ENCODE results near the gene AUNIP.
A peak's percentile ranks its signal among the peaks of the same experiment; 100 is the strongest.

AUNIP gene

DNA sequence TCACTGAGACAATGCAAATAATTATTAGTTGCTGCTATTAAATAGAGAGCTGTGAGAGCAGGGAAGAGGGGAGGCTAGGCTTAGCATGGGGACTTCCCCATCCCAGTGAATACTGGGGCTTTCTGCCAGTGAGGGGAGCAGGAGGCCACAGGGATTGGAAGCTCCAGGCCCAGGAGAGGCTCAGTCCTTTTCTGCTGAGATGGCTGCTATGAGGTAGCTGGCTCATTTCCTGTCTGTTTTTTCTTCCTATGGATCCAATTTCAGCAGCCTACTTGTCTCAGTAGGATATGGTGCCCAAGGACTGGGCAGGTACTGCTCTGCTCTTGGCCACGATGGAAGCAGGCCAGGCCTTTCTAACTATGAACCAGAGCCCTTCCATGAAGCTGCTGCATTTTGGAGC, 37.0 kb upstream of the AUNIP start:
- Histone ChIP-seq H3K36me3 (ENCODE audit: control insufficient read depth in 2 of 2, insufficient read depth in 1 of 2, low read length in 2 of 2) (peaks cover 13 to 56% of the 10 kb centered on the region in 2 experiments), H3K27ac (ENCODE audit: extremely low read depth, low read depth, low read length) (no peak overlapping the region), H3K9me3 (ENCODE audit: control insufficient read depth, insufficient read depth, low read depth, low read length) (no peaks in the 10 kb centered on the region), H3K4me1 (ENCODE audit: control insufficient read depth, insufficient read depth, low read length) (no peaks in the 10 kb centered on the region), H3K4me3 (ENCODE audit: low read depth, low read length) (no peak overlapping the region)
- TF ChIP-seq ZNF394 (tag by site-specific recombination; IDR thresholded peaks at IDR 0.05; ENCODE audit: borderline replicate concordance) (no peak; the same call in 1 of the 2 replicates), ZNF366 (tag by site-specific recombination; conservative IDR thresholded peaks at IDR 0.05) (peak; percentile 37; the same call in 1 of the 2 replicates), MZF1 (tag by site-specific recombination; IDR thresholded peaks at IDR 0.05; ENCODE audit: borderline replicate concordance) (0 out of 2 replicates have a peak, but pooled peaks have one; percentile 45), ZNF175 (tag by site-specific recombination; IDR thresholded peaks at IDR 0.05) (no peak), ZBTB21 (tag by site-specific recombination; IDR thresholded peaks at IDR 0.05) (no peak), GLI4 (tag by site-specific recombination; IDR thresholded peaks at IDR 0.05) (no peak), ZNF211 (tag by site-specific recombination; IDR thresholded peaks at IDR 0.05; ENCODE audit: low read depth) (no peak), ZNF549 (tag by site-specific recombination; IDR thresholded peaks at IDR 0.05) (no peak), ZNF266 (tag by site-specific recombination; IDR thresholded peaks at IDR 0.05; ENCODE audit: low read depth) (no peak), ZNF660 (tag by site-specific recombination; IDR thresholded peaks at IDR 0.05) (no peak), ZBTB7A (tag by site-specific recombination; IDR thresholded peaks at IDR 0.05; ENCODE audit: low read depth) (no peak), ZNF529 (tag by site-specific recombination; IDR thresholded peaks at IDR 0.05; ENCODE audit: insufficient replicate concordance) (no peak), ZSCAN23 (tag by site-specific recombination; IDR thresholded peaks at IDR 0.05) (no peak), ZNF335 (tag by site-specific recombination; conservative IDR thresholded peaks at IDR 0.05) (0 out of 2 replicates have a peak, but pooled peaks have one; percentile 23), EGR2 (tag by site-specific recombination; IDR thresholded peaks at IDR 0.05; ENCODE audit: low read depth) (no peak), ZNF514 (tag by site-specific recombination; IDR thresholded peaks at IDR 0.05) (no peak), REPIN1 (tag by site-specific recombination; IDR thresholded peaks at IDR 0.05; ENCODE audit: low read depth) (no peak), ZNF350 (tag by site-specific recombination; IDR thresholded peaks at IDR 0.05) (no peak), ZBTB8A (tag by site-specific recombination; IDR thresholded peaks at IDR 0.05) (no peak), GLIS2 (tag by site-specific recombination; IDR thresholded peaks at IDR 0.05) (no peak), ZNF777 (tag by site-specific recombination; IDR thresholded peaks at IDR 0.05; ENCODE audit: borderline replicate concordance) (no peak), ZNF132 (tag by site-specific recombination; IDR thresholded peaks at IDR 0.05; ENCODE audit: borderline replicate concordance) (no peak), SETDB1 (IDR thresholded peaks at IDR 0.05; ENCODE audit: insufficient read length, low read length) (no peak), ZBTB17 (tag by site-specific recombination; IDR thresholded peaks at IDR 0.05) (no peak), ZNF555 (tag by site-specific recombination; conservative IDR thresholded peaks at IDR 0.05) (no peak), ZNF202 (tag by site-specific recombination; IDR thresholded peaks at IDR 0.05; ENCODE audit: borderline replicate concordance) (no peak)
- TF ChIP-seq, protein P1, sequence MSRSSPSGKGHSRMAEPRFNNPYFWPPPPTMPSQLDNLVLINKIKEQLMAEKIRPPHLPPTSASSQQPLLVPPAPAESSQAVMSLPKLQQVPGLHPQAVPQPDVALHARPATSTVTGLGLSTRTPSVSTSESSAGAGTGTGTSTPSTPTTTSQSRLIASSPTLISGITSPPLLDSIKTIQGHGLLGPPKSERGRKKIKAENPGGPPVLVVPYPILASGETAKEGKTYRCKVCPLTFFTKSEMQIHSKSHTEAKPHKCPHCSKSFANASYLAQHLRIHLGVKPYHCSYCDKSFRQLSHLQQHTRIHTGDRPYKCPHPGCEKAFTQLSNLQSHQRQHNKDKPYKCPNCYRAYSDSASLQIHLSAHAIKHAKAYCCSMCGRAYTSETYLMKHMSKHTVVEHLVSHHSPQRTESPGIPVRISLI (tag by site-specific recombination; IDR thresholded peaks at IDR 0.05) = peak; percentile 65; the same call in 1 of the 2 replicates
- TF ChIP-seq, protein P2, sequence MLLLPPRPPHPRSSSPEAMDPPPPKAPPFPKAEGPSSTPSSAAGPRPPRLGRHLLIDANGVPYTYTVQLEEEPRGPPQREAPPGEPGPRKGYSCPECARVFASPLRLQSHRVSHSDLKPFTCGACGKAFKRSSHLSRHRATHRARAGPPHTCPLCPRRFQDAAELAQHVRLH (tag by site-specific recombination; IDR thresholded peaks at IDR 0.05) = no peak
- ChIA-PET POLR2A (interaction anchor here (0.5 to 3.4 kb wide), 7 partner anchors 8 to 736 kb away, joined by 3 to 30 read pairs (median 5); partner anchors contain the start of genes MTFR1L and PAFAH2), CTCF (interaction anchor here (0.6 to 4.3 kb wide), 24 partner anchors 8 to 273 kb away, joined by 3 to 86 read pairs (median 5); partner anchors contain the start of genes EXTL1, PAFAH2, STMN1 and ZNF593)
